ENCODE measurements around the gene MET. TPM values are rescaled to one million over a fixed set of nuclear protein-coding genes. Genes with fewer than 3 reads are reported as not detected.

MET gene
- total and polyA plus RNA-seq, 2 of the 13 experiments (the other 11 are each of a cell fraction or from before 2014, with no cell fraction given) = 21.8 to 31.5 TPM

GRCh38 chr7:116686033-116686432 is 14.0 kb downstream of the MET start:
- H3K27ac ChIP-seq (ENCODE audit: extremely low read length, insufficient read depth, low read length) = peak overlapping the region; percentile 47
- intact Hi-C loops (cut with micrococcal nuclease; ENCODE audit: unreplicated experiment) = loop anchor here (5.0 kb wide), 1 partner anchor 116 kb away; no protein-coding TSS in a partner anchor
- WGBS (ENCODE audit: low lambda C conversion rate) = 56% methylated on average over 3 of the region's 3 CpGs
- no TSS peak for BruUV-seq (replicated peaks)
- peak overlapping the region; percentile 62 for H3K4me2 ChIP-seq (ENCODE audit: low read depth, low read length)
- H3K36me3 ChIP-seq (replicated peaks in 1 of 2; ENCODE audit: control insufficient read depth in 1 of 2, insufficient read depth in 2 of 2, low read length in 2 of 2) = no peaks in the 10 kb centered on the region
- DNase-seq (ENCODE audit: low spot score) (peak; percentile 30), FAIRE-seq (no peak), ATAC-seq (peak; percentile 64)
- H3K79me2 ChIP-seq (ENCODE audit: insufficient read depth, low read length) = peaks cover 36% of the 10 kb centered on the region
- no peaks in the 10 kb centered on the region for H4K20me1 ChIP-seq (ENCODE audit: insufficient read depth, low read length)
- CTCF ChIA-PET (ENCODE audit: low intra/inter-chr PET ratio, low total read pairs) = no interaction called here
- in situ Hi-C loops (cut with HindIII; ENCODE audit: extremely low pct_ligation_motif_present, low pct_unique_long_range_greater_than_20kb) = no loop called here
- no peak overlapping the region for H2AFZ ChIP-seq (ENCODE audit: low read length)
- no peaks in the 10 kb centered on the region for H3K9me3 ChIP-seq (ENCODE audit: low read length)
- no peak overlapping the region for H3K4me3 ChIP-seq (replicated peaks in 1 of 3; ENCODE audit: insufficient read depth in 1 of 3, low read depth in 2 of 3, low read length in 3 of 3)
- no peak overlapping the region for H3K9ac ChIP-seq (ENCODE audit: insufficient read depth, low read depth, low read length)
- POLR2A ChIA-PET = no interaction called here
- H3K4me1 ChIP-seq (ENCODE audit: insufficient read depth, low read length) = peaks cover 40% of the 10 kb centered on the region
- H3K27me3 ChIP-seq (ENCODE audit: control insufficient read depth in 1 of 2, insufficient read depth in 2 of 2, low read length in 2 of 2) = no peaks in the 10 kb centered on the region
- no peak for TF ChIP-seq TAF1 (CRISPR knock-in tag; IDR thresholded peaks at IDR 0.05)
- TF ChIP-seq PHF8 (CRISPR knock-in tag; IDR thresholded peaks at IDR 0.05) = no peak
- no peak for TF ChIP-seq PAF1 (CRISPR knock-in tag; IDR thresholded peaks at IDR 0.05)
- no peak for TF ChIP-seq SOX5 (CRISPR knock-in tag; IDR thresholded peaks at IDR 0.05; ENCODE audit: borderline replicate concordance)
- 0 out of 2 replicates have a peak, but pooled peaks have one; percentile 7 for TF ChIP-seq GFI1 (CRISPR knock-in tag; IDR thresholded peaks at IDR 0.05; ENCODE audit: borderline replicate concordance)
- no peak for TF ChIP-seq NR2F6 (IDR thresholded peaks at IDR 0.05)
- TF ChIP-seq NR2F6 (CRISPR knock-in tag; IDR thresholded peaks at IDR 0.05) = 0 out of 2 replicates have a peak, but pooled peaks have one; percentile 19
- TF ChIP-seq FOXO1 (CRISPR knock-in tag; IDR thresholded peaks at IDR 0.05) = peak; percentile 24; the same call in 1 of the 2 replicates
- TF ChIP-seq RORA (CRISPR knock-in tag; IDR thresholded peaks at IDR 0.05) = no peak
- peak; percentile 35; the same call in 1 of the 2 replicates for TF ChIP-seq GATAD2A (CRISPR knock-in tag; IDR thresholded peaks at IDR 0.05)
- TF ChIP-seq ZNF747 (CRISPR knock-in tag; IDR thresholded peaks at IDR 0.05; ENCODE audit: borderline replicate concordance) = no peak
- TF ChIP-seq CSRNP1 (CRISPR knock-in tag; IDR thresholded peaks at IDR 0.05) = no peak
- TF ChIP-seq ZBTB7B (CRISPR knock-in tag; IDR thresholded peaks at IDR 0.05) = 0 out of 2 replicates have a peak, but pooled peaks have one; percentile 52
- TF ChIP-seq HNF1A (IDR thresholded peaks at IDR 0.05; ENCODE audit: low read depth) = no peak
- TF ChIP-seq HNF1A (CRISPR knock-in tag; IDR thresholded peaks at IDR 0.05; ENCODE audit: borderline replicate concordance) = no peak
- TF ChIP-seq, protein P1, sequence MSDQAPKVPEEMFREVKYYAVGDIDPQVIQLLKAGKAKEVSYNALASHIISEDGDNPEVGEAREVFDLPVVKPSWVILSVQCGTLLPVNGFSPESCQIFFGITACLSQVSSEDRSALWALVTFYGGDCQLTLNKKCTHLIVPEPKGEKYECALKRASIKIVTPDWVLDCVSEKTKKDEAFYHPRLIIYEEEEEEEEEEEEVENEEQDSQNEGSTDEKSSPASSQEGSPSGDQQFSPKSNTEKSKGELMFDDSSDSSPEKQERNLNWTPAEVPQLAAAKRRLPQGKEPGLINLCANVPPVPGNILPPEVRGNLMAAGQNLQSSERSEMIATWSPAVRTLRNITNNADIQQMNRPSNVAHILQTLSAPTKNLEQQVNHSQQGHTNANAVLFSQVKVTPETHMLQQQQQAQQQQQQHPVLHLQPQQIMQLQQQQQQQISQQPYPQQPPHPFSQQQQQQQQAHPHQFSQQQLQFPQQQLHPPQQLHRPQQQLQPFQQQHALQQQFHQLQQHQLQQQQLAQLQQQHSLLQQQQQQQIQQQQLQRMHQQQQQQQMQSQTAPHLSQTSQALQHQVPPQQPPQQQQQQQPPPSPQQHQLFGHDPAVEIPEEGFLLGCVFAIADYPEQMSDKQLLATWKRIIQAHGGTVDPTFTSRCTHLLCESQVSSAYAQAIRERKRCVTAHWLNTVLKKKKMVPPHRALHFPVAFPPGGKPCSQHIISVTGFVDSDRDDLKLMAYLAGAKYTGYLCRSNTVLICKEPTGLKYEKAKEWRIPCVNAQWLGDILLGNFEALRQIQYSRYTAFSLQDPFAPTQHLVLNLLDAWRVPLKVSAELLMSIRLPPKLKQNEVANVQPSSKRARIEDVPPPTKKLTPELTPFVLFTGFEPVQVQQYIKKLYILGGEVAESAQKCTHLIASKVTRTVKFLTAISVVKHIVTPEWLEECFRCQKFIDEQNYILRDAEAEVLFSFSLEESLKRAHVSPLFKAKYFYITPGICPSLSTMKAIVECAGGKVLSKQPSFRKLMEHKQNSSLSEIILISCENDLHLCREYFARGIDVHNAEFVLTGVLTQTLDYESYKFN (CRISPR knock-in tag; conservative IDR thresholded peaks at IDR 0.05) = 0 out of 2 replicates have a peak, but pooled peaks have one; percentile 30
- 0 out of 2 replicates have a peak, but pooled peaks have one; percentile 11 for TF ChIP-seq KAT7 (CRISPR knock-in tag; IDR thresholded peaks at IDR 0.05; ENCODE audit: borderline replicate concordance)

Measured in HepG2 (cell line).